HepG2 (cell line): ENCODE results near the gene APC2. TPM values are rescaled to one million over a fixed set of nuclear protein-coding genes. Genes with fewer than 3 reads are reported as not detected.

Source experiments
- DNMT1 ChIP-seq: sonication (generic); formaldehyde crosslinking; IDR thresholded peaks from 2 replicates; pipeline ENCODE4 v1.5.1; 2020; ENCODE audit warnings: mild to moderate bottlenecking, missing genetic modification reagents
- HNRNPL ChIP-seq: fragments of 200-400 bp; formaldehyde crosslinking; IDR thresholded peaks from 2 replicates; pipeline ENCODE4 v1.6.1; 2017; ENCODE audit warnings: mild to moderate bottlenecking, low read depth, low read length
- HNRNPUL1 ChIP-seq: fragments of 200-400 bp; formaldehyde crosslinking; IDR thresholded peaks from 2 replicates; pipeline ENCODE4 v1.6.1; 2017; ENCODE audit warnings: low read depth, mild to moderate bottlenecking, low read length, moderate library complexity
- KAT7 ChIP-seq: IDR thresholded peaks from 2 replicates; pipeline ENCODE4 v1.6.1; 2018; ENCODE audit warnings: borderline replicate concordance, missing compliant biosample characterization
- LCORL ChIP-seq, 2 experiments: fragments of 450-650 bp in 1 of 2; sonication (generic) in 1 of 2; formaldehyde crosslinking in 1 of 2; IDR thresholded peaks; 2 replicates each; pipeline versions ENCODE4 v1.5.0 to v1.6.1; 2017 to 2020; ENCODE audit warnings: antibody characterized with exemption in 1 of 2, missing genetic modification reagents in 1 of 2
- MAX ChIP-seq: IDR thresholded peaks from 2 replicates; pipeline ENCODE4 v1.6.1; 2012; ENCODE audit warnings: inconsistent platforms
- MXD1 ChIP-seq: sonication (generic); formaldehyde crosslinking; IDR thresholded peaks from 2 replicates; pipeline ENCODE4 v1.4.0; 2020; ENCODE audit warnings: mild to moderate bottlenecking, missing genetic modification reagents
- MXI1 ChIP-seq: IDR thresholded peaks from 3 replicates; pipeline ENCODE4 v1.6.1; 2012; ENCODE audit warnings: low read depth, low read length, inconsistent platforms, borderline replicate concordance
- TOPORS ChIP-seq: sonication (generic); formaldehyde crosslinking; IDR thresholded peaks from 2 replicates; pipeline ENCODE4 v1.8.0; 2023; ENCODE audit warnings: mild to moderate bottlenecking, missing genetic modification reagents
- ZBTB2 ChIP-seq: sonication (generic); formaldehyde crosslinking; IDR thresholded peaks from 2 replicates; pipeline ENCODE4 v1.8.0; 2022; ENCODE audit warnings: low read depth, missing genetic modification reagents
- ZBTB38 ChIP-seq: sonication (generic); formaldehyde crosslinking; IDR thresholded peaks from 2 replicates; pipeline ENCODE4 v1.5.1; 2020; ENCODE audit warnings: mild to moderate bottlenecking, missing genetic modification reagents
- ZBTB46 ChIP-seq: sonication (generic); formaldehyde crosslinking; IDR thresholded peaks from 2 replicates; pipeline ENCODE4 v1.4.0; 2020; ENCODE audit warnings: mild to moderate bottlenecking, missing genetic modification reagents, borderline replicate concordance
- ZFY ChIP-seq: sonication (generic); formaldehyde crosslinking; IDR thresholded peaks from 2 replicates; pipeline ENCODE4 v1.4.0; 2020; ENCODE audit warnings: missing genetic modification reagents
- ZHX1 ChIP-seq: sonication (generic); formaldehyde crosslinking; IDR thresholded peaks from 2 replicates; pipeline ENCODE4 v1.8.1; 2022; ENCODE audit warnings: low read depth, mild to moderate bottlenecking, missing genetic modification reagents
- ZNF350 ChIP-seq: sonication (generic); formaldehyde crosslinking; IDR thresholded peaks from 2 replicates; pipeline ENCODE4 v1.4.0; 2020; ENCODE audit warnings: mild to moderate bottlenecking, low read depth, missing genetic modification reagents, borderline replicate concordance
- ZNF451 ChIP-seq: sonication (generic); formaldehyde crosslinking; IDR thresholded peaks from 2 replicates; pipeline ENCODE4 v1.5.0; 2020; ENCODE audit warnings: mild to moderate bottlenecking, missing genetic modification reagents
- ZNF691 ChIP-seq: sonication (generic); formaldehyde crosslinking; IDR thresholded peaks from 2 replicates; pipeline ENCODE4 v1.4.0; 2020; ENCODE audit warnings: missing genetic modification reagents, low read depth, mild to moderate bottlenecking, borderline replicate concordance
- ZNF7 ChIP-seq: IDR thresholded peaks from 2 replicates; pipeline ENCODE4 v1.6.1; 2016; ENCODE audit warnings: missing biosample characterization, missing genetic modification reagents
- ZNF784 ChIP-seq: sonication (generic); formaldehyde crosslinking; IDR thresholded peaks from 2 replicates; pipeline ENCODE4 v1.5.1; 2020; ENCODE audit warnings: missing genetic modification reagents, mild to moderate bottlenecking, borderline replicate concordance
- polyA plus RNA-seq, 8 experiments: library from polyadenylated mRNA; depleted of rRNA in 3 of 8; stranded (reverse) in 7 of 8; unstranded in 1 of 8; fragments of >200 nt; fragmentation: Illumina TruSeq in 4 of 8; extraction: Trizol in 4 of 8; gene quantifications; 2 replicates each; pipeline versions ENCODE4 v1.2.1 to v1.2.3, GENCODE V29; 2011 to 2016; ENCODE audit warnings: low read depth in 4 of 8, missing spikeins in 1 of 8, mixed read lengths in 1 of 8; ENCODE audit not compliant: insufficient read depth in 1 of 8
- total RNA-seq, 5 experiments: library from RNA; depleted of rRNA; stranded (reverse); fragments of >200 nt; fragmentation: Illumina TruSeq; extraction: Trizol; gene quantifications; 2 replicates each; pipeline ENCODE4 v1.2.3, GENCODE V29; 2016; ENCODE audit warnings: low read depth in 1 of 5

The APC2 gene
- total and polyA plus RNA-seq, 2 of the 13 experiments (the other 11 are each of a cell fraction or from before 2014, with no cell fraction given): 0.08 to 0.22 TPM

- TF ChIP-seq ZNF691: no peak
- TF ChIP-seq ZNF784 (CRISPR knock-in tag): peak; percentile 52; the same call in 1 of the 2 replicates
- TF ChIP-seq ZNF451: no peak
- 0 out of 3 replicates have a peak, but pooled peaks have one; percentile 2 for TF ChIP-seq MXI1
- TF ChIP-seq ZNF7 (CRISPR knock-in tag): peak; percentile 93
- peak; percentile 17; the same call in 1 of the 2 replicates for TF ChIP-seq ZNF350 (CRISPR knock-in tag)
- peak; percentile 40; the same call in 1 of the 2 replicates for TF ChIP-seq MAX
- no peak for TF ChIP-seq TOPORS (CRISPR knock-in tag)
- TF ChIP-seq KAT7: 0 out of 2 replicates have a peak, but pooled peaks have one; percentile 19
- TF ChIP-seq HNRNPL: 0 out of 2 replicates have a peak, but pooled peaks have one; percentile 50
- peak; percentile 23; the same call in 1 of the 2 replicates for TF ChIP-seq MXD1 (CRISPR knock-in tag)
- TF ChIP-seq DNMT1 (CRISPR knock-in tag): peak; percentile 69; the same call in 1 of the 2 replicates
- 0 out of 2 replicates have a peak, but pooled peaks have one; percentile 31 for TF ChIP-seq ZBTB2 (CRISPR knock-in tag)
- no peak for TF ChIP-seq ZBTB46 (CRISPR knock-in tag)
- TF ChIP-seq ZFY (CRISPR knock-in tag): peak; percentile 20; the same call in 1 of the 2 replicates
- 0 out of 2 replicates have a peak, but pooled peaks have one; percentile 34 for TF ChIP-seq ZBTB38
- TF ChIP-seq HNRNPUL1: no peak
- TF ChIP-seq LCORL (IDR thresholded peaks at IDR 0.05): no peak
- TF ChIP-seq LCORL (CRISPR knock-in tag; IDR thresholded peaks at IDR 0.05): 0 out of 2 replicates have a peak, but pooled peaks have one; percentile 1
- peak; percentile 29; the same call in 1 of the 2 replicates for TF ChIP-seq ZHX1 (CRISPR knock-in tag)
These were observed 47.4 kb upstream of the APC2 start (continued) for GRCh38 chr19:1402411-1403070.
